ENCODE results near the gene GPX6. TPM values are rescaled to one million over a fixed set of nuclear protein-coding genes. Genes with fewer than 3 reads are reported as not detected.

Gene GPX6
- total RNA-seq, 4 donors from 2014 or later: not detected

Other genes starting within 250 kb of the GPX6 start
- gene ZSCAN26, start 248.7 kb downstream of the GPX6 start, total RNA-seq: 10 to 100 TPM in 2 of 4 donors, 1 to 10 TPM in 2; 7.3 to 13.4 (median 9.8) TPM
- gene PGBD1, start 234.2 kb downstream of the GPX6 start, total RNA-seq: 1 to 10 TPM in 3 of 4 donors, under 1 TPM in 1; 0.80 to 2.8 (median 1.5) TPM
- gene ZSCAN31, start 179.6 kb downstream of the GPX6 start, total RNA-seq: 10 to 100 TPM in 2 of 4 donors, 1 to 10 TPM in 2; 2.4 to 14.1 (median 7.5) TPM
- 1 to 10 TPM; 1.5 to 4.5 (median 2.4) TPM for gene ZKSCAN3, start 165.8 kb downstream of the GPX6 start, total RNA-seq
- 1 to 10 TPM in 1 of 4 donors, under 1 TPM in 3; 0.42 to 1.9 (median 0.63) TPM for gene ZSCAN12, start 116.0 kb downstream of the GPX6 start, total RNA-seq
- gene ZSCAN23, start 72.3 kb downstream of the GPX6 start, total RNA-seq: under 1 TPM in 2 of 4 donors, not detected in 2; 0.25 to 0.62 TPM
- not detected for gene GPX5, start 10.1 kb upstream of the GPX6 start, total RNA-seq